K562 (cell line): Measurements from ENCODE around the gene CRAT. TPM values are rescaled to one million over a fixed set of nuclear protein-coding genes. Genes with fewer than 3 reads are reported as not detected.

Source experiments
- BRF2 ChIP-seq: IDR thresholded peaks from 3 replicates; pipeline ENCODE4 v1.6.1; 2011; ENCODE audit warnings: borderline replicate concordance, mild to moderate bottlenecking; ENCODE audit not compliant: insufficient read length, insufficient read depth
- CEBPB ChIP-seq: fragments of 450-650 bp; IDR thresholded peaks from 2 replicates; pipeline ENCODE4 v1.6.1; 2016; ENCODE audit warnings: missing genetic modification characterization, missing compliant biosample characterization
- CHD4 ChIP-seq: fragments of 200-600 bp; sonication (generic); IDR thresholded peaks from 3 replicates; pipeline ENCODE4 v1.6.1; 2012; ENCODE audit warnings: low read depth, mild to moderate bottlenecking, mixed read lengths, low read length, inconsistent platforms; ENCODE audit not compliant: insufficient read depth, insufficient replicate concordance, poor library complexity, severe bottlenecking
- DLX4 ChIP-seq: fragments of 250-450 bp; sonication (Bioruptor Pico); IDR thresholded peaks from 2 replicates; pipeline ENCODE4 v1.6.1; 2021; ENCODE audit warnings: mild to moderate bottlenecking
- ELF1 ChIP-seq: fragments of 200-800 bp; sonication (Bioruptor generic); IDR thresholded peaks from 2 replicates; pipeline ENCODE4 v1.6.1; 2016; ENCODE audit warnings: missing genetic modification characterization, missing compliant biosample characterization
- ELF2 ChIP-seq: fragments of 250-450 bp; sonication (Bioruptor Pico); IDR thresholded peaks from 2 replicates; pipeline ENCODE4 v1.5.0; 2021; ENCODE audit warnings: mild to moderate bottlenecking
- FUS ChIP-seq: fragments of 200-400 bp; formaldehyde crosslinking; optimal IDR thresholded peaks from 2 replicates; pipeline ENCODE3; 2017; ENCODE audit warnings: low read depth, low read length
- HMG20B ChIP-seq: fragments of 250-450 bp; sonication (Bioruptor Pico); IDR thresholded peaks from 2 replicates; pipeline ENCODE4 v1.5.0; 2021; ENCODE audit warnings: mild to moderate bottlenecking
- ILF3 ChIP-seq: fragments of 450-650 bp; IDR thresholded peaks from 2 replicates; pipeline ENCODE4 v1.6.1; 2018; ENCODE audit warnings: antibody characterized with exemption, mild to moderate bottlenecking, moderate library complexity, borderline replicate concordance
- IRF1 ChIP-seq: sonication (generic); formaldehyde crosslinking; IDR thresholded peaks from 2 replicates; pipeline ENCODE4 v1.8.0; 2022; ENCODE audit warnings: missing genetic modification reagents, mild to moderate bottlenecking, borderline replicate concordance
- MAZ ChIP-seq, 2 experiments: fragments of 450-650 bp in 1 of 2; sonication (generic) in 1 of 2; formaldehyde crosslinking; IDR thresholded peaks in 1 of 2; conservative IDR thresholded peaks in 1 of 2; 2 replicates each; pipeline versions ENCODE4 v1.4.0 to v1.5.0; 2020; ENCODE audit warnings: mild to moderate bottlenecking in 1 of 2, missing genetic modification reagents in 1 of 2
- MEF2A ChIP-seq: IDR thresholded peaks from 2 replicates; pipeline ENCODE4 v1.6.1; 2011; ENCODE audit warnings: low read depth, mild to moderate bottlenecking, low read length, moderate library complexity; ENCODE audit not compliant: control insufficient read depth
- NFATC3 ChIP-seq: fragments of 450-650 bp; IDR thresholded peaks from 2 replicates; pipeline ENCODE4 v1.6.1; 2017; ENCODE audit warnings: mild to moderate bottlenecking
- PHTF2 ChIP-seq: fragments of 250-450 bp; sonication (Bioruptor Pico); IDR thresholded peaks from 2 replicates; pipeline ENCODE4 v1.5.0; 2021; ENCODE audit warnings: mild to moderate bottlenecking
- RBM25 ChIP-seq: fragments of 200-400 bp; formaldehyde crosslinking; IDR thresholded peaks from 2 replicates; pipeline ENCODE4 v1.6.1; 2018; ENCODE audit warnings: low read length, low read depth, moderate library complexity; ENCODE audit not compliant: severe bottlenecking
- RBM34 ChIP-seq: fragments of 200-400 bp; formaldehyde crosslinking; IDR thresholded peaks from 2 replicates; pipeline ENCODE4 v1.6.1; 2018; ENCODE audit warnings: low read length, borderline replicate concordance; ENCODE audit not compliant: insufficient read depth
- SAP30 ChIP-seq: fragments of 200-600 bp; sonication (generic); IDR thresholded peaks from 2 replicates; pipeline ENCODE4 v1.6.1; 2012; ENCODE audit warnings: borderline replicate concordance, low read depth, mild to moderate bottlenecking, moderate library complexity, low read length, control low read depth, inconsistent platforms; ENCODE audit not compliant: insufficient read depth, poor library complexity, severe bottlenecking
- SRSF1 ChIP-seq: fragments of 200-400 bp; formaldehyde crosslinking; IDR thresholded peaks from 2 replicates; pipeline ENCODE4 v1.6.1; 2017; ENCODE audit warnings: mild to moderate bottlenecking, low read depth, low read length, moderate library complexity
- SUPT5H ChIP-seq: fragments of 450-650 bp; IDR thresholded peaks from 2 replicates; pipeline ENCODE4 v1.6.1; 2016
- ZNF121 ChIP-seq: sonication (generic); formaldehyde crosslinking; conservative IDR thresholded peaks from 2 replicates; pipeline ENCODE4 v1.8.0; 2022; ENCODE audit warnings: missing genetic modification reagents
- ZNF124 ChIP-seq: sonication (generic); formaldehyde crosslinking; IDR thresholded peaks from 2 replicates; pipeline ENCODE4 v1.8.1; 2022; ENCODE audit warnings: missing genetic modification reagents
- ZNF277 ChIP-seq: fragments of 250-450 bp; sonication (Bioruptor Pico); IDR thresholded peaks from 2 replicates; pipeline ENCODE4 v1.8.0; 2022; ENCODE audit warnings: inconsistent platforms, mild to moderate bottlenecking, moderate library complexity, borderline replicate concordance
- ZNF316 ChIP-seq: fragments of 450-650 bp; IDR thresholded peaks from 2 replicates; pipeline ENCODE4 v1.6.1; 2016
- ZNF436 ChIP-seq: fragments of 250-450, 450-650 bp; sonication (Bioruptor Pico); formaldehyde crosslinking; IDR thresholded peaks from 2 replicates; pipeline ENCODE4 v1.7.0; 2020; ENCODE audit warnings: mild to moderate bottlenecking
- ZNF589 ChIP-seq: fragments of 200-800 bp; sonication (Bioruptor generic); IDR thresholded peaks from 2 replicates; pipeline ENCODE4 v1.6.1; 2016; ENCODE audit warnings: low read depth, missing genetic modification characterization, missing compliant biosample characterization
- polyA plus RNA-seq, 8 experiments: library from polyadenylated mRNA; depleted of rRNA in 4 of 8; stranded (reverse) in 5 of 8; unstranded in 3 of 8; fragments of >200 nt; fragmentation: Nextera tagmentation in 2 of 8; fragmentation: Illumina TruSeq in 1 of 8; extraction: Ambion mirVana in 2 of 8; extraction: Trizol in 1 of 8; gene quantifications; 2 replicates each; pipeline versions ENCODE4 v1.2.1 to v1.2.3, GENCODE V29; 2011 to 2014; ENCODE audit warnings: inconsistent platforms in 1 of 8, missing spikeins in 1 of 8
- total RNA-seq, 7 experiments: library from RNA; depleted of rRNA in 6 of 7; stranded (reverse); fragments of >200 nt in 6 of 7; fragmentation: Illumina TruSeq in 2 of 7; extraction: Trizol in 2 of 7; gene quantifications; 2 replicates each; pipeline versions ENCODE4 v1.2.1 to v1.2.3, GENCODE V29; 2011 to 2021; ENCODE audit warnings: low replicate concordance in 1 of 7

CRAT gene
- total and polyA plus RNA-seq, 9 of the 15 experiments (the other 6 are each of a cell fraction or from before 2014, with no cell fraction given): 0.20 to 13.8 (median 5.4) TPM

- TF ChIP-seq RBM25: peak; percentile 100
- no peak for TF ChIP-seq IRF1 (CRISPR knock-in tag)
- no peak for TF ChIP-seq CHD4
- peak; percentile 83 to 90 for TF ChIP-seq MAZ (CRISPR knock-in tag; conservative IDR thresholded peaks at IDR 0.05 in 1 of 2, IDR thresholded peaks at IDR 0.05 in 1 of 2)
- peak; percentile 100 for TF ChIP-seq ZNF589 (CRISPR knock-in tag)
- TF ChIP-seq DLX4 (CRISPR knock-in tag): no peak
- no peak for TF ChIP-seq NFATC3
- no peak for TF ChIP-seq BRF2
- no peak for TF ChIP-seq MEF2A
- TF ChIP-seq RBM34: no peak
- TF ChIP-seq CEBPB (tag): no peak
- no peak for TF ChIP-seq ILF3
- TF ChIP-seq ZNF277 (CRISPR knock-in tag): no peak
- TF ChIP-seq ZNF436 (CRISPR knock-in tag): no peak
- no peak for TF ChIP-seq SRSF1
- TF ChIP-seq ZNF316: no peak
- TF ChIP-seq SAP30: peak; percentile 86
- TF ChIP-seq ZNF121 (CRISPR knock-in tag): no peak
- no peak for TF ChIP-seq PHTF2
- no peak for TF ChIP-seq ZNF124 (CRISPR knock-in tag)
- no peak for TF ChIP-seq ELF1 (tag)
- TF ChIP-seq ELF2 (CRISPR knock-in tag): 0 out of 2 replicates have a peak, but pooled peaks have one; percentile 20
- no peak for TF ChIP-seq FUS
- peak; percentile 95 for TF ChIP-seq SUPT5H
- no peak for TF ChIP-seq HMG20B
Measured at GRCh38 chr9:129080601-129081387, 29.8 kb downstream of the CRAT start, which contains the start of gene DOLPP1 (continued).
